Prostate gland (tissue), 2 donors: ENCODE measurements around the gene LMBRD2. TPM values are rescaled to one million over a fixed set of nuclear protein-coding genes. Genes with fewer than 3 reads are reported as not detected.

Experiments
- DNase-seq: peaks from one replicate; pipeline ENCODE4 v3.0.0-alpha.2; 2019; ENCODE audit warnings: low spot score
- H3K27ac ChIP-seq, 2 donors: fragments of 200-600 bp; sonication (generic); 2 replicates each; pipeline ENCODE4 v1.5.1; 2017 to 2019
- H3K27me3 ChIP-seq: fragments of 200-600 bp; sonication (generic); replicated peaks from 2 replicates; pipeline ENCODE4 v1.5.1; 2019; ENCODE audit not compliant: insufficient read depth
- H3K36me3 ChIP-seq, 2 donors: fragments of 200-600 bp; sonication (generic); 1 replicate in 1 of 2; 2 replicates in 1 of 2; pipeline versions ENCODE4 v1.5.1 to v1.8.1; 2017 to 2019
- H3K4me1 ChIP-seq: fragments of 200-600 bp; sonication (generic); replicated peaks from 2 replicates; pipeline ENCODE4 v1.5.1; 2019
- H3K4me3 ChIP-seq, 2 donors: fragments of 200-600 bp; sonication (generic); 2 replicates each; pipeline ENCODE4 v1.5.1; 2017 to 2019
- H3K9me3 ChIP-seq: fragments of 200-600 bp; sonication (generic); 2 replicates; pipeline ENCODE4 v1.5.1; 2017
- CTCF ChIP-seq, 4 experiments: fragments of 200-600 bp in 2 of 4; fragments of 450-650 bp in 2 of 4; sonication (generic) in 2 of 4; IDR thresholded peaks; 1 replicate in 3 of 4; 2 replicates in 1 of 4; pipeline ENCODE4 v1.5.1; 2016 to 2019; ENCODE audit warnings: antibody characterized with exemption in 4 of 4, mild to moderate bottlenecking in 2 of 4, moderate library complexity in 2 of 4
- POLR2A ChIP-seq: fragments of 450-650 bp; IDR thresholded peaks from one replicate; pipeline ENCODE4 v1.6.1; 2016; ENCODE audit warnings: antibody characterized with exemption, mild to moderate bottlenecking
- POLR2AphosphoS5 ChIP-seq: sonication (generic); formaldehyde crosslinking; IDR thresholded peaks from one replicate; pipeline ENCODE4 v1.6.1; 2017; ENCODE audit warnings: antibody characterized with exemption
- WGBS: methylation state at CpG from one replicate; pipeline ENCODE4 v1.1.5; 2018; 5-methylcytosine and 5-hydroxymethylcytosine counted together
- intact Hi-C: fragments of 100-400 bp; cut with DNase I; formaldehyde crosslinking; loops from one replicate; pipeline ENCODE4 v1.14.2; 2022
- total RNA-seq, 2 donors: library from RNA; depleted of rRNA; stranded (reverse); fragments of >200 nt; gene quantifications; one replicate each; pipeline ENCODE4 v1.1.0, GENCODE V29; 2016

LMBRD2 gene
- total RNA-seq, 2 donors from 2014 or later, result 7.4 to 15.7 TPM

GRCh38 chr5:36099748-36100147, 51.9 kb downstream of the LMBRD2 start:
- TF ChIP-seq POLR2A (no peak), POLR2AphosphoS5 (no peak), CTCF (IDR thresholded peaks at IDR 0.05) (no peak)
- Histone ChIP-seq H3K4me1 (no peaks in the 10 kb centered on the region), H3K36me3 (no peaks in the 10 kb centered on the region), H3K27ac (no peak overlapping the region), H3K4me3 (no peak overlapping the region), H3K9me3 (no peaks in the 10 kb centered on the region), H3K27me3 (no peaks in the 10 kb centered on the region)
- 89% methylated on average over 3 of the region's 3 CpGs for WGBS
- no peak for DNase-seq
- intact Hi-C loops, result no loop called here

- TF ChIP-seq POLR2AphosphoS5 (no peak), POLR2A (no peak), CTCF (IDR thresholded peaks at IDR 0.05) (no peak)
- Histone ChIP-seq H3K36me3 (no peaks in the 10 kb centered on the region), H3K27me3 (no peaks in the 10 kb centered on the region), H3K9me3 (no peaks in the 10 kb centered on the region), H3K27ac (no peak overlapping the region), H3K4me1 (no peaks in the 10 kb centered on the region), H3K4me3 (no peak overlapping the region)
- no peak for DNase-seq
- intact Hi-C loops, result no loop called here
Observed at GRCh38 chr5:36096486-36096885, 55.2 kb downstream of the LMBRD2 start.

DNA sequence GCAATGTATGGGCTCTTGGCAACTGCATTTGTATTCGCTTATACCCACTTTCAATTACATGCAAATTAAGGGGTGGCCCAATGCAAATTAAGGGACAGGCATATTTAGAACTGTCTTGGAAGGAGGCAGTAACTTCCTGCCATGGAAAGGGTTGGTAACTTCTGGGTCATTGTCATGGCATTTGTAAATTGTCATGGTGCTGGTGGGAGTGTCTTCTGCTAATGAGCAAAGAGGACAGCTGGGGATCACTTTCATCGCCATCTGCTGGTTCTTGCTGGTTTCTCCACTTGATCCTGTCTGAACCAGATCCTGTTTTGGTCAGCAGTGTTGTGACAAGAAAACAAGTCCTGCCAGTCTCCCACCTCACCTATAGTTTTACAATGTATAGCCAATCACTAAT, 61.7 kb downstream of the LMBRD2 start:
- Histone ChIP-seq H3K36me3 (no peaks in the 10 kb centered on the region), H3K27me3 (no peaks in the 10 kb centered on the region), H3K27ac (no peak overlapping the region), H3K4me1 (no peaks in the 10 kb centered on the region), H3K4me3 (no peak overlapping the region), H3K9me3 (no peaks in the 10 kb centered on the region)
- intact Hi-C loops, result no loop called here
- DNase-seq, result no peak
- WGBS, result 77% methylated on average over 2 of the region's 2 CpGs
- TF ChIP-seq POLR2A (no peak), CTCF (IDR thresholded peaks at IDR 0.05) (peak in 1 of 4 experiments; percentile 10)

- H3K27ac ChIP-seq, result no peak overlapping the region
- H3K9me3 ChIP-seq, result no peaks in the 10 kb centered on the region
- no peaks in the 10 kb centered on the region for H3K36me3 ChIP-seq
- no peaks in the 10 kb centered on the region for H3K4me1 ChIP-seq
- intact Hi-C loops, result no loop called here
- no peak overlapping the region for H3K4me3 ChIP-seq
- TF ChIP-seq POLR2AphosphoS5 (no peak), CTCF (IDR thresholded peaks at IDR 0.05) (peak in 3 of 4 experiments; percentile 26 to 41 (median 39)), POLR2A (no peak)
- H3K27me3 ChIP-seq, result no peaks in the 10 kb centered on the region
- DNase-seq, result no peak
- WGBS, result 40% methylated on average over 10 of the region's 10 CpGs
Observed at GRCh38 chr5:36079200-36079781, 72.4 kb downstream of the LMBRD2 start.

DNA sequence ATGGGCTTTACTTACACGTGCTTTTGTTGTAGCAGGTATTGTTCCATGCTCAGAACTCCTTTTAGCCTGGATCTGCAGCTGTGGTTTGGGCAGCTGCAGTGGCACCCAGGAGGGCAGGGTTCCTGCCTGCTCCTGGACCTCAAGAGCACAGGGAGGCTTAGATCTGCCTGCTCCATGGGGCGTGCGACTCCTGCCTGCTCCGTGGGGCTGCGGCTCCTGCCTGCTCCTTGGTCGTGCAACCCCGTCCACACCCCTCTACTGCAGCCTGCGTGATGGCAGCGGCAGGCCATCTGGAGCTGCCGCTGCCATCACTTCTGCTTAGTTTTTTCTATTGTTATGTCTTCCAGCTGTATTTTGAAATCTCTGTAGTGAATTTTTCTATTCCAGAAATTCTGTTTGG, 73.3 kb downstream of the LMBRD2 start:
- H3K36me3 ChIP-seq, result no peaks in the 10 kb centered on the region
- H3K9me3 ChIP-seq, result no peaks in the 10 kb centered on the region
- H3K27ac ChIP-seq, result no peak overlapping the region
- no peaks in the 10 kb centered on the region for H3K4me1 ChIP-seq
- no peak overlapping the region for H3K4me3 ChIP-seq
- no peak for DNase-seq
- no peak for TF ChIP-seq POLR2AphosphoS5
- TF ChIP-seq CTCF (IDR thresholded peaks at IDR 0.05), result no peak
- no peak for TF ChIP-seq POLR2A
- intact Hi-C loops, result no loop called here
- WGBS, result 68% methylated on average over 10 of the region's 10 CpGs
- no peaks in the 10 kb centered on the region for H3K27me3 ChIP-seq
